GM12892 (cell line): ENCODE results near the gene XYLT1.

ENCODE experiments used
- POLR2A ChIP-seq: IDR thresholded peaks from 2 replicates; pipeline ENCODE4 v1.6.1; 2011; ENCODE audit warnings: low read depth, low read length, control low read depth
- POLR2AphosphoS5 ChIP-seq: IDR thresholded peaks from 2 replicates; pipeline ENCODE4 v1.6.1; 2011; ENCODE audit warnings: low read depth, low read length, control low read depth

GRCh38 chr16:17396762-17397498 is 73.8 kb downstream of the XYLT1 start:
- TF ChIP-seq POLR2AphosphoS5: no peak
- no peak for TF ChIP-seq POLR2A
